Measurements from ENCODE around the gene PRDX5. TPM values are rescaled to one million over a fixed set of nuclear protein-coding genes. Genes with fewer than 3 reads are reported as not detected.

The PRDX5 gene
- 366 and 383 TPM in 2 replicates for polyA plus RNA-seq (2011; rRNA removed)
- 78.3 and 84.2 TPM in 2 replicates for polyA minus RNA-seq (2011; rRNA and poly(A)+ RNA removed)

DNA sequence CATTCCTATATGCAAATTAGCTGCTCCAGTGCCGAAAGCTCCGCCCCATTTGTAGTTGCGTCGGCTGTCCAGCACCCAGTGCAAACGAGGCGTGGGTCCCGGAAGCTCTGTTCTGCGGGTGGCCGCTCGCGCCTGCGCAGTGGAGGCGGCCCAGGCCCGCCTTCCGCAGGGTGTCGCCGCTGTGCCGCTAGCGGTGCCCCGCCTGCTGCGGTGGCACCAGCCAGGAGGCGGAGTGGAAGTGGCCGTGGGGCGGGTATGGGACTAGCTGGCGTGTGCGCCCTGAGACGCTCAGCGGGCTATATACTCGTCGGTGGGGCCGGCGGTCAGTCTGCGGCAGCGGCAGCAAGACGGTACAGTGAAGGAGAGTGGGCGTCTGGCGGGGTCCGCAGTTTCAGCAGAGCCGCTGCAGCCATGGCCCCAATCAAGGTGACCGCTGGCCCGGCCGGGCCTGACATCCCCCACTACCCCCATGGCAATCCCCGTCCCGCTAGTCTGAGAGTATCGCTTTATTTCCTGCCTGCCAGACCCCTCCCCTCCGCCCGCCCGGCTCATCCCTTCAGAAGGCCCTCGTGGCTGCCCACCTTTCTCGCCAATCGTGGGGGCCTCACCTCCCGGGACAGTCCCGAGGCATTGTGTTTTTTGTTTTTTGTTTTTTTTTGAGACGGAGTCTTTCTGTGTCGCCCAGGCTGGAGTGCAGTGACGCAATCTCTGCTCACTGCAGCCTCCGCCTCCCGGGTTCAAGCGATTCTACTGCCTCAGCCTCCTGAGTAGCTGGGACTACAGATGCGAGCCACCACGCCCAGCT lies at the start of gene PRDX5:
TSS of gene PRDX5 (plus strand) at position 161 of the 805 bp plus-strand sequence. CDS start at position 256, 95 bp downstream.
- Histone ChIP-seq H3K4me3 (ENCODE audit: low read depth, low read length) (peak within 1 kb of the TSS; percentile 90), H3K27me3 (ENCODE audit: control insufficient read depth, insufficient read depth, low read length) (no peaks in the 10 kb centered on the region), H3K27ac (ENCODE audit: low read depth, low read length) (peak within 1 kb of the TSS; percentile 96), H3K9me3 (ENCODE audit: control insufficient read depth, insufficient read depth, low read length) (no peaks in the 10 kb centered on the region; the same call in 1 of the 2 replicates)
- peak; percentile 12; the same call in 1 of the 2 replicates for TF ChIP-seq CTCF (IDR thresholded peaks at IDR 0.05; ENCODE audit: low read depth, low read length)
- DNase-seq (ENCODE audit: low read depth, low spot score): peak; percentile 85
- ChIA-PET POLR2A (interaction anchor here (0.7 to 1.9 kb wide), 16 partner anchors 9 to 1319 kb away, joined by 3 to 10 read pairs (median 4); partner anchors contain the start of genes ESRRA and STIP1), CTCF (interaction anchor here (0.5 to 2.5 kb wide), 12 partner anchors 13 to 260 kb away, joined by 3 to 38 read pairs (median 4); no protein-coding TSS in a partner anchor)

- no peak for TF ChIP-seq CTCF (IDR thresholded peaks at IDR 0.05; ENCODE audit: low read depth, low read length)
- CTCF ChIA-PET: interaction anchor here (0.5 to 4.0 kb wide), 4 partner anchors 18 to 86 kb away, joined by 3 to 23 read pairs (median 6); partner anchors contain the start of genes FKBP2 and PLCB3
- H3K9me3 ChIP-seq (ENCODE audit: control insufficient read depth, insufficient read depth, low read length): no peaks in the 10 kb centered on the region; the same call in 1 of the 2 replicates
- no peak for DNase-seq (ENCODE audit: low read depth, low spot score)
- peak overlapping the region; percentile 66 for H3K4me3 ChIP-seq (ENCODE audit: low read depth, low read length)
- H3K27me3 ChIP-seq (ENCODE audit: control insufficient read depth, insufficient read depth, low read length): no peaks in the 10 kb centered on the region
- POLR2A ChIA-PET: interaction anchor here (0.7 to 4.1 kb wide), 7 partner anchors 11 to 83 kb away, joined by 3 to 28 read pairs (median 4); partner anchors contain the start of genes BAD, GPR137, PPP1R14B and STIP1
- peak overlapping the region; percentile 95 for H3K27ac ChIP-seq (ENCODE audit: low read depth, low read length)
These were observed 48.9 kb upstream of the PRDX5 start for GRCh38 chr11:64268893-64269539.

- Histone ChIP-seq H3K27ac (ENCODE audit: low read depth, low read length) (peak overlapping the region; percentile 95), H3K4me3 (ENCODE audit: low read depth, low read length) (peak overlapping the region; percentile 74), H3K27me3 (ENCODE audit: control insufficient read depth, insufficient read depth, low read length) (no peaks in the 10 kb centered on the region), H3K9me3 (ENCODE audit: control insufficient read depth, insufficient read depth, low read length) (no peaks in the 10 kb centered on the region; the same call in 1 of the 2 replicates)
- POLR2A ChIA-PET: interaction anchor here (0.7 to 4.1 kb wide), 11 partner anchors 15 to 96 kb away, joined by 3 to 28 read pairs (median 4); partner anchors contain the start of genes BAD, GPR137, PRDX5 and STIP1
- CTCF ChIA-PET: interaction anchor here (1.0 to 4.0 kb wide), 5 partner anchors 19 to 86 kb away, joined by 3 to 24 read pairs (median 10); partner anchors contain the start of genes CATSPERZ and PLCB3
- DNase-seq (ENCODE audit: low read depth, low spot score): peak; percentile 100
- no peak; the same call in 1 of the 2 replicates for TF ChIP-seq CTCF (IDR thresholded peaks at IDR 0.05; ENCODE audit: low read depth, low read length)
These were observed 48.2 kb upstream of the PRDX5 start for GRCh38 chr11:64269540-64270220.

GRCh38 chr11:64275031-64275800 lies 42.7 kb upstream of the PRDX5 start:
- Histone ChIP-seq H3K27ac (ENCODE audit: low read depth, low read length) (no peak overlapping the region), H3K27me3 (ENCODE audit: control insufficient read depth, insufficient read depth, low read length) (no peaks in the 10 kb centered on the region), H3K9me3 (ENCODE audit: control insufficient read depth, insufficient read depth, low read length) (no peaks in the 10 kb centered on the region; the same call in 1 of the 2 replicates), H3K4me3 (ENCODE audit: low read depth, low read length) (no peak overlapping the region)
- ChIA-PET POLR2A (no interaction called here), CTCF (interaction anchor here (0.9 to 1.5 kb wide), 3 partner anchors 22 to 26 kb away, joined by 3 to 16 read pairs (median 5); no protein-coding TSS in a partner anchor)
- no peak for DNase-seq (ENCODE audit: low read depth, low spot score)
- TF ChIP-seq CTCF (IDR thresholded peaks at IDR 0.05; ENCODE audit: low read depth, low read length): no peak

Measured in AG04450 (cell line).